Right lung (tissue), 5 donors: ENCODE results near the gene DRGX. TPM values are rescaled to one million over a fixed set of nuclear protein-coding genes. Genes with fewer than 3 reads are reported as not detected.

Experiments
- DNase-seq, 2 donors: peaks; one replicate each; pipeline ENCODE4 v3.0.0-alpha.2; 2013
- polyA plus RNA-seq, 5 donors: library from polyadenylated mRNA; unstranded; fragments of 120-200 nt; gene quantifications; one replicate each; pipeline versions ENCODE4 v1.2.1 to v1.2.3, GENCODE V29; 2013; ENCODE audit warnings: inconsistent platforms in 1 of 5, low replicate concordance in 1 of 5; ENCODE audit not compliant: insufficient read length in 5 of 5, insufficient read depth in 1 of 5

The DRGX gene
- polyA plus RNA-seq, 5 donors: 0.06 TPM; not detected in 4

GRCh38 chr10:49383853-49384252 lies 12.0 kb downstream of the DRGX start:
- DNase-seq: no peak

GRCh38 chr10:49382826-49383225 lies 13.1 kb downstream of the DRGX start:
- DNase-seq: no peak

GRCh38 chr10:49382226-49382625 lies 13.7 kb downstream of the DRGX start:
- DNase-seq: no peak

GRCh38 chr10:49381111-49381900 lies 14.6 kb downstream of the DRGX start:
- no peak for DNase-seq

- DNase-seq: no peak
Measured at GRCh38 chr10:49379596-49380410, 16.1 kb downstream of the DRGX start.

DNA sequence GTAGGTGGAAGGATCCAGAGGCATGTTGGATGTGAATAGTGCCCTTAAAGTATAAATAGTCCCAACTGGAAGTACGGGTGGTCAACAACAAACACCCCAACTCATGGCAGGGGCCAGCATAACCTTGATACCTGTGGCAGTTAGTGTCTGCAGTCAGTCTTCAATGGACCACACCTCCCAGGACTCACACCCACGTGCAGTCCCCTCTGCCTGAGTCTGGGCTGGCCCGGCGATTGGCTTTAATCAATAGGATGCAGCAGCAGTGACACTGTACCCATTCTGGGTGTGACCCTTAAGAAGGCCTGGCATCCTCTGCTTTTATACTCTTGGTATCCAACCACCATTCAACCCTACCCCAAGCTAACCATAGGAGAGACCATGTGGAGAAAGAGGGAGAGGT lies 18.6 kb downstream of the DRGX start:
- no peak for DNase-seq

- no peak for DNase-seq
Measured at GRCh38 chr10:49375611-49376010, 20.3 kb downstream of the DRGX start.

- no peak for DNase-seq
Measured at GRCh38 chr10:49374740-49375139, 21.1 kb downstream of the DRGX start.

DNA sequence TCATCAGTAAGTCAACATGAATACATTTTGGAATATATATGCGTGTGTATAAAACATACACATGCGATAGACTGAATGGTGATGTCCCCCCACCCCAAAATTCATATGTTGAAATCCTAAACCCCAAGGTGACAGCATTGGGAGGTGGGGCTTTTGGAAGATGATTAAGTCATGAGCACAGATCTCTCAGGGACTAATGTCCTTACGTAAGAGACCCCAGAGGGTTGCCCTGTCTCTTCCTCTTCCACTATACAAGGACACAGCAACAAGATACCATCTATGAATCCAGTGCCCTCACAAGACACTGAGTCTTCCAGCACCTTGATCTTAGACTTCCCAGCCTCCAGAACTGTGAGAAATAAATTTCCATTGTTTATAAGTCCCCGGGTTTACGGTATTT lies 22.5 kb downstream of the DRGX start:
- DNase-seq: no peak

DNA sequence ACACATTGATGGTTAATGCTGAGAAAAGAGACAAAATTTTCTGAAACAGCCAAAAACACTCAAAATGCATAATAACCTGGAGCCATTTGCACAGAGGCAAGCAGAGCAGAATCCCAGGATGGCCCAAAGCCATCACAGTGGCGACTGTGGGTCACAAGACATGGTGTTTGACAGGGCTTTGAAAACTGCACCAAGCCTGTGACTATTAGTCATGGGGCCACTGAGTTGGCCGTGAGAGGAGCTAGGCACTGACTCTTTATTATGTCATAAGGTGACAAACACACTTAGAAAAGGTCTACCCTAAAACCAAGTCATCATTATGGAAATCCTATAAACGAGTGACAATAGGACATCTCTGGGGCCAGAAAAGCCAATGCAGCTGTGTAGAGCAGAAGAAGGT lies 23.9 kb downstream of the DRGX start:
- no peak for DNase-seq

GRCh38 chr10:49370326-49371100 lies 25.4 kb downstream of the DRGX start:
- DNase-seq: no peak

DNA sequence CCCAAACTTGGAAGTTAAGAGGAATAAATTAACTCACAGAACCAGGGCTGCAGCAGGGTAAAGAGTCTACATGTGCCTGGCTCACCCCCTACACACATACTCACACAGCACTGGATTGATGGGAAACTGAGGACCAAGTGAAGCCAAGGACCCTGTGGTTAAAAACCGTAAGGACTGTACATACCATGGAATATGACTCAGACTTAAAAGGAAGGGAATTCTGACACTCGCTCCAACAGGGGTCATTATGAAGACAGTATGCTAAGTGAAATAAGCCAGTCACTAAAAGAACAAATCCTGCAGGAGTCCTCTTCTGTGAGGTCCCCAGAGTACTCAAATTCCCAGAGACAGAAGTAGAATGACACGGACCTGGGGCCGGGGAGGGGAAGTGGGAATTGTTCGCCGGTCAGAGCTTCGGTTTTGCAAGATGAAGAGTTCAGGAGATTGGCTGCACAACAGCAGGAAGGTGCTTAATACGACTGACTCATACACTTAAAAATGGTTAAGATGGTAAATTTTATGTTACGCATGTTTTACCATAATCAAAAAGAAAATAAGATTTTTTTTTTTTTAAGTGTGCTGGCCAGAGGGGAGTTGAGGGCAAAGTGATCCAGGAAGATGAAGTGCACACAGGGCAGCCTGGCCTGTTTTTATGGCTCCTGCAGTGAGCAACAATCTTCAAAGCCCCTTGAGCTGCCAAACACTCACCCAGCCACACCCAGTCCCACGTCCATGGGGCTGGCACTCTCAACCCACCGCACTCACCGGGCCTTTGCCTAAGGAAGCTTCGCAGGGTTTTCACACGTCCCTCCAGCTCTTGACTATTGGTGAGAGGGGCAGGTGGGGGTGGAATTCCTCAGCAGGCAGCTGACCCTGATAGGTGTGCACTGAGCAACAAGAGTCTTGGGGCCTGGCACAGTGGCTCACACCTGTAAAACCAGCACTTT lies 26.4 kb downstream of the DRGX start:
- DNase-seq: no peak

DNA sequence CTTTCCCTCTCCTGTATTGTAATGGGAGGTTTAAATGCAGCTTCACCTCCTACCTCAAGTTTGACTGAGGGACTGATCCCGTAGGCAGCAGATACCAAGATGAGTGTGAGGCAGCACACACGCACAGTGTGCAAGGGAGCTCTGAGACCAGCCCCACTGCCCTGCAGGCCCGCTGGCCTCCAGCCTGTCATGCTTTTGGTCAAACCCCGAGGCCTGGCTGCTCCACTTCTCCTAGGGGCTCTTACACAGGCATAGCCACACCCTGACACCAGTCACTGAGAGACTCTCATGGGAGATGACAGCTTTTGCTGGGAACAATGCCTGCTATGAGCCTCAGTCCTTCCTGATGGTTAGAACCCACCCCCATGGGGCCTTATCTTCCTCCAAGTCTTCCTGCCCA lies 27.6 kb downstream of the DRGX start:
- no peak for DNase-seq

DNA sequence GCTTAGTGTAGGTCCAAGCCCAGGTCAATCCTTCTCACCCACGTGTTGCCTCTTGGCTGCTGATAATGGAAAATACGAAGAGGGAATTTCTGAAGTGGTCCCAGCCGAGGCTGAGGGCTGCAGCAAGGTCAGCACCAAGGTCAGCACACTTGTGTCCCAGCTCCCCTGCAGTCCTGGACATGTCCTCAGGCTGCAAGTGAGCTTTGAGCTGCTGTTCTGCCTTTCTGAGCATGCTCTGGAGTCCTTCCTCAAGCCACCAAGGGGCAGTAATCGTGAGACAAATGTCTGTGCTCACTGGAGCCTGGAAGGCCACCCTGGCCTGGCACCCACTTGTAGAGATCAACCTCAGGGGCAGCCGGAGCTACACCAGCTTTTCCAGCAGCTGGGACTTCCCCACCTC lies 28.3 kb downstream of the DRGX start:
- DNase-seq: no peak

- DNase-seq: no peak
Measured at GRCh38 chr10:49366460-49366859, 29.4 kb downstream of the DRGX start.

- no peak for DNase-seq
Measured at GRCh38 chr10:49365675-49366415, 30.0 kb downstream of the DRGX start.

GRCh38 chr10:49365275-49365674 lies 30.6 kb downstream of the DRGX start:
- DNase-seq: no peak

DNA sequence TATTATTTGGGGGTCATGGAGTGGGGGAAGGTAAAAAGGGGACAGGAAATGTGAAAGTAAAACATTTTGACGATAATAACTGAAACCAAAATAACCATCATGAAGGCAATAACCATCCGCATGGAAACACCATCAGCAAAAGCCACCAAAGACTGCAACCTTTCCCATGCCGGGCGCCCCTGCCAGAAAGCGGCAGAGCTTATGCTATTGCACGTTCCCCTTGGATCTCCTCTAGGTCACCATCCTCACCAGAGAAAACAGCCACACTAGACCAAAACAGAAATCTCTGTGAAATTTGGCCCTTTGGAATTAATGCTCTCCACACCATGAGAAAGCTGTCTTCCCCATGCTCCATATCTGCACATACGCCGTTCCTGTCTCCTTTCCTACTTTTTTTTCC lies 31.1 kb downstream of the DRGX start:
- DNase-seq: no peak

- no peak for DNase-seq
Measured at GRCh38 chr10:49364051-49364450, 31.8 kb downstream of the DRGX start.

DNA sequence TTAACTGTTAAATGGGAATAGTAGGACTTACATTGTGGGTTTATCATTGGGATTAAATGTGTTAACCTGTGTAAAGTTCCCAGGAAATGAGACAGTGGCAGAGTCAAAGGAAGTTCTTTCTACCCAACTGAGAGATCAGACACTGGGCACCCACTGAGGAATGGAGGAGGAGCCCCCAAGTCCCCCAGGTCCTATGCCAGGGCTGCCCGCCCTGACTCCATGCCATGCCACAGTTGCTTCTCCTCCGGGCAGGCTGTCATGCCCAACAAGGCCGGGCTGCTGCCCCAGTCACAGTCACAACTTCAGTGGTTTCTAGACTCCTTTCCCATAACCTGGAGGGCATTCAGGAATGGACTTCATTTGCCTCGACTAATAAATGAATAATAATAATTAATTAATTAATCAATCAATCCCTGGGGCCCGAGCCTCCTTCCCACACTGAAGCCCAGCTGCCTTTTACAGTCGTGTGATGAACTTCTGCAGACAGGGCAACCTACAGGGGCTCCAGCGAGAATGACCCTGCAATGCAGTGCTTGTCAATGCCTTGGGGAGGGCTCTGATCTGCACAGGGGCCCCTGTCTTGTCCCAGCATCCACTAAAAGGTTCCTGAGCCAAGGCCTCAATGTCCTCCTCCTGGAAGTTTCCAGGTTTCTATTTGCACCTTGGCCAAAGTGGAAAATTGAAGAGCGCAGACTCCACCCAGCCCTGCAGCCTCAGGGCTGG lies 32.4 kb downstream of the DRGX start:
- DNase-seq: no peak
